Activated CD8-positive, alpha-beta memory T cell treated with anti-CD3 and anti-CD28 coated beads, Interleukin-2, amount 10 ng/mL, durations not matched to agents 7 days and 5 days (primary cell): ENCODE results near the gene CPNE4. TPM values are rescaled to one million over a fixed set of nuclear protein-coding genes. Genes with fewer than 3 reads are reported as not detected.

Experiments
- ATAC-seq: fragments of 150-1000 bp; cut with Tn5 transposase; one replicate; pipeline ENCODE4 v1.10.0; 2021; ENCODE audit warnings: moderate library complexity
- CTCF ChIA-PET: fragments of 350-600 bp; sonication (Branson Sonifier 250); formaldehyde crosslinking; loops from one replicate; lab custom pipeline; 2021; ENCODE audit warnings: antibody characterized with exemption; lab: Charles Lee
- DNase-seq: peaks from one replicate; pipeline ENCODE4 v3.0.0-alpha.2; 2020
- H3K27ac Mint-ChIP-seq: one replicate; pipeline ENCODE4 v1.8.0; 2021; ENCODE audit warnings: mild to moderate bottlenecking, mixed read lengths
- H3K27me3 Mint-ChIP-seq: one replicate; pipeline ENCODE4 v1.8.0; 2021; ENCODE audit warnings: mixed read lengths
- H3K36me3 Mint-ChIP-seq: one replicate; pipeline ENCODE4 v1.8.0; 2021; ENCODE audit warnings: mild to moderate bottlenecking, mixed read lengths
- H3K4me1 Mint-ChIP-seq: one replicate; pipeline ENCODE4 v1.8.0; 2021; ENCODE audit warnings: mixed read lengths
- H3K4me3 Mint-ChIP-seq: one replicate; pipeline ENCODE4 v1.8.0; 2021; ENCODE audit warnings: mild to moderate bottlenecking, moderate library complexity, mixed read lengths
- H3K9me3 Mint-ChIP-seq: one replicate; pipeline ENCODE4 v1.8.0; 2022; ENCODE audit warnings: low read depth, mixed read lengths
- total RNA-seq, 2 experiments: library from RNA; stranded (reverse); gene quantifications; one replicate each; pipeline ENCODE4 v1.2.3, GENCODE V29; 2021

Gene CPNE4
- total RNA-seq, 2 experiments from 2014 or later: not detected

DNA sequence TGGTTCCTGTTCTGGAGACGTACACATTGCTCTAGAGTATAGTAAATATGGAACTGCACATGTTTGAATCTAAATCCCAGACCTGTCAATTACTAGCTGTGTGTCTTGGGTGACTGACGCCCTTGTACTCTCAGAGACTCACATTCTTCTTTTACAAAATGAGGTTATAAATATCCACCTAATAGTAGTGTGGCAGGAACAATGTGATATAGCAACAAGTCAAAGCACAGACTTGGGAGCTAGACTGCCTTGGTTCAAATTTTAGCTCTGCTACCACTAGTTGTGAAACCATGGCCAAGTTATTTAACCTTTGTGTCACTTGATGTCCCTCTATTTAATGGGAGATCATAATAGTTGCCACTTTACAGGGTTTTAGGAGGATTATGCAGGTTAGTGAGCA is 245.6 kb downstream of the CPNE4 start:
- H3K9me3 Mint-ChIP-seq: no peaks in the 10 kb centered on the region
- no peaks in the 10 kb centered on the region for H3K4me1 Mint-ChIP-seq
- no peaks in the 10 kb centered on the region for H3K36me3 Mint-ChIP-seq
- DNase-seq (no peak), ATAC-seq (no peak)
- peaks cover 14% of the 10 kb centered on the region for H3K27me3 Mint-ChIP-seq
- CTCF ChIA-PET: no interaction called here
- no peak overlapping the region for H3K27ac Mint-ChIP-seq
- H3K4me3 Mint-ChIP-seq: no peak overlapping the region

- ATAC-seq: no peak
- Mint-ChIP-seq H3K9me3 (no peaks in the 10 kb centered on the region), H3K27ac (no peak overlapping the region), H3K36me3 (no peaks in the 10 kb centered on the region), H3K27me3 (peaks cover 9% of the 10 kb centered on the region), H3K4me1 (no peaks in the 10 kb centered on the region), H3K4me3 (no peak overlapping the region)
- no peak for DNase-seq
- CTCF ChIA-PET: no interaction called here
Observed at GRCh38 chr3:131786386-131786785, 248.4 kb downstream of the CPNE4 start.

DNA sequence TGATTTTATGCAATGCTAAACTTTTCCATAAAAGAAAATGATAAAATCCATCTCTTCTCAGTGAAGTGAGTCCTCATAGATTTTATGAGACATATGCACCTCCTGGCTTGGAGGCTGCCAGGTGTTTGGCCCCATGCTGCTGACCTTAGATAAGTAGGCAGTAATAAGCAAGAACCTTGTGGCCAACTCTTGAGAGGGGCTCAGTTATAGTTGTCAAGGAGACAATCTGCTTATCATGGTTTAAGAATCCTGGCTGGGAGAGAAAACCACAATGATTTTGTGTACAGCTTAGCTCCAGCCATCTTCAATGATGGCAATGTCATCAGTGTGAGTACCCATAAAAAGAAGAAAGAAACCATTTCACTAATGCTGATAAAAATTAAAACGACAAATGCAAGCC is 252.1 kb downstream of the CPNE4 start:
- DNase-seq (no peak), ATAC-seq (no peak)
- H3K27me3 Mint-ChIP-seq: peaks cover 5% of the 10 kb centered on the region
- H3K9me3 Mint-ChIP-seq: no peaks in the 10 kb centered on the region
- no peak overlapping the region for H3K4me3 Mint-ChIP-seq
- no peaks in the 10 kb centered on the region for H3K4me1 Mint-ChIP-seq
- H3K36me3 Mint-ChIP-seq: no peaks in the 10 kb centered on the region
- CTCF ChIA-PET: no interaction called here
- no peak overlapping the region for H3K27ac Mint-ChIP-seq

GRCh38 chr3:131778526-131778925 is 256.3 kb downstream of the CPNE4 start:
- Mint-ChIP-seq H3K27me3 (peaks cover 2% of the 10 kb centered on the region), H3K9me3 (peaks cover 1% of the 10 kb centered on the region), H3K36me3 (no peaks in the 10 kb centered on the region), H3K4me1 (no peaks in the 10 kb centered on the region), H3K27ac (no peak overlapping the region), H3K4me3 (no peak overlapping the region)
- no peak for DNase-seq
- CTCF ChIA-PET: no interaction called here
- no peak for ATAC-seq

DNA sequence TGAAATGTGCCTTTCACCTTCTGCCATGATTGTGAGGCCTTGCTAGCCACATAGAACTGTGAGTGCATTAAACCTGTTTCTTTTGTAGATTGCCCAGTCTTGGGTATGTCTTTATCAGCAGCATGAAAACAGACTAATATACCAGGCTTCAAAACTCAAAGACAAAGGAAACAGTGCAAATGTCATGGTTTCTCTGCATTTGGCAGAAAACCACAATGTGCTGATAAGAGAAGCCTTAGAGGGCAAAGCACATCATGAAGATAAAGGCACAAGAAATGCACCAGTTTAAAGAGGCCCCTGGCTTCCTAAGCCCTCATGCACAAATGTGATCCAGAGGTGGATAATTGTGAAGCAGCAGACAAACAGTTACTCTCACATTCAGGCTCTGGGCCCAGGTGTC is 259.2 kb downstream of the CPNE4 start:
- ATAC-seq: no peak
- no peaks in the 10 kb centered on the region for H3K36me3 Mint-ChIP-seq
- H3K4me3 Mint-ChIP-seq: no peak overlapping the region

GRCh38 chr3:131772269-131773026 is 262.4 kb downstream of the CPNE4 start:
- H3K36me3 Mint-ChIP-seq: no peaks in the 10 kb centered on the region
- CTCF ChIA-PET: no interaction called here
- peaks cover 1% of the 10 kb centered on the region for H3K9me3 Mint-ChIP-seq
- no peak overlapping the region for H3K4me3 Mint-ChIP-seq
- peaks cover 4% of the 10 kb centered on the region for H3K4me1 Mint-ChIP-seq
- H3K27ac Mint-ChIP-seq: no peak overlapping the region
- DNase-seq: no peak
- ATAC-seq: no peak
- peaks cover 12% of the 10 kb centered on the region for H3K27me3 Mint-ChIP-seq

More for the DNA sequence above, 259.2 kb downstream of the CPNE4 start:
- peaks cover 2% of the 10 kb centered on the region for H3K27me3 Mint-ChIP-seq
- no peak overlapping the region for H3K27ac Mint-ChIP-seq
- no peaks in the 10 kb centered on the region for H3K4me1 Mint-ChIP-seq
- H3K9me3 Mint-ChIP-seq: peaks cover 1% of the 10 kb centered on the region
- DNase-seq: no peak
- CTCF ChIA-PET: no interaction called here

DNA sequence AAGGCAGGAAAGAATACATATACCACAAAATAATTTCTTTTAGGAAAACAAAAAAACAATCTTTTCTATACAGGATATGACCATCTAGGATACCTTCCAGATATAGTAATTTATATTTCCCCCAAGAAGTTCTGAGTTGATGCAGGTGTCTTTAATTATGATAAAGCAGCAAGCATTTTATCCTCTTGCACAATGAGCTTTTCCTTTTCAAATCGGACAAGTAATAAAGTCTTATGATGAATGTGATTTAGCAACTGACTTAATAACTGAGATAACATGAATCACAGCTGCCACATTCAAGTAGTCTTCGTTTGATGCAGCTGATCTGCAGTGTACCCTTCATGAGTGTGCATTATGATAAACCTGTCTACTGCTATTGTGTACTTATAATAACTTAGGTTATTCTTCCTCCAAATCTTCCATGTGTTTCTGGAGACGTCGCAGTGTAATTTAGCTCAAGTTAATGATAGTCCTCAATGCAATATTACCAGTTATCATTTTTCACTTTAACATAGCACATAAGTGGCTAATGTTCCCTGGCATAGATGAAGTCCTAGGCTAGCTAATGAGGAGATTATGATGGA is 271.7 kb downstream of the CPNE4 start:
- Mint-ChIP-seq H3K27me3 (peaks cover 17% of the 10 kb centered on the region), H3K27ac (no peak overlapping the region), H3K4me3 (no peak overlapping the region), H3K9me3 (no peaks in the 10 kb centered on the region), H3K36me3 (no peaks in the 10 kb centered on the region), H3K4me1 (no peaks in the 10 kb centered on the region)
- CTCF ChIA-PET: no interaction called here
- ATAC-seq (no peak), DNase-seq (no peak)

DNA sequence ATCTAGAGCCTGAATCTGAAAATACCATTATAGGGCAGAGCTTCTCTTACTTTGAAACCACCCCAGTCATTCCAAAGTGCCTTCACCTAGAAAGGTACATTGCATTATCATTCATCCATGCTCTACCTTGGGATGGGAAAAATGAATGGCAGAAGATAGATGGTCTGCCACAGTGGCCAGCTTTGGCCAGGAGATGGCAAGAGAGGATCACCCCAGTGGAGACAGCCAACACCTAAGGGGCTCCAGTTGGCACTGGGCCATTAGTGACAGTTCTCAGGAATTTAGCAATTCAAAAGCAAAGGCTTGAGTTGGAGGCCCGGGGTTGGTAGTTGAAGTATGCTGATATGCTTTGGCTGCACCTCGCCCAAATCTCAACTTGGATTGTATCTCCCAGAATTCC is 278.4 kb downstream of the CPNE4 start:
- H3K4me3 Mint-ChIP-seq: no peak overlapping the region
- CTCF ChIA-PET: no interaction called here
- no peak for ATAC-seq

GRCh38 chr3:131755380-131755779 is 279.4 kb downstream of the CPNE4 start:
- H3K36me3 Mint-ChIP-seq: no peaks in the 10 kb centered on the region
- no peak overlapping the region for H3K4me3 Mint-ChIP-seq
- no peaks in the 10 kb centered on the region for H3K4me1 Mint-ChIP-seq
- H3K9me3 Mint-ChIP-seq: no peaks in the 10 kb centered on the region
- peaks cover 5% of the 10 kb centered on the region for H3K27me3 Mint-ChIP-seq
- no peak for DNase-seq
- no peak overlapping the region for H3K27ac Mint-ChIP-seq
- ATAC-seq: no peak
- CTCF ChIA-PET: no interaction called here

More for the DNA sequence above, 278.4 kb downstream of the CPNE4 start:
- Mint-ChIP-seq H3K4me1 (no peaks in the 10 kb centered on the region), H3K27me3 (peaks cover 10% of the 10 kb centered on the region), H3K27ac (no peak overlapping the region), H3K9me3 (no peaks in the 10 kb centered on the region), H3K36me3 (no peaks in the 10 kb centered on the region)
- DNase-seq: no peak

GRCh38 chr3:131750256-131750655 is 284.6 kb downstream of the CPNE4 start:
- CTCF ChIA-PET: no interaction called here
- Mint-ChIP-seq H3K27ac (no peak overlapping the region), H3K4me3 (no peak overlapping the region), H3K4me1 (no peaks in the 10 kb centered on the region), H3K27me3 (peaks cover 7% of the 10 kb centered on the region), H3K9me3 (no peaks in the 10 kb centered on the region), H3K36me3 (no peaks in the 10 kb centered on the region)
- DNase-seq (no peak), ATAC-seq (no peak)

- no peaks in the 10 kb centered on the region for H3K4me1 Mint-ChIP-seq
- no peaks in the 10 kb centered on the region for H3K9me3 Mint-ChIP-seq
- CTCF ChIA-PET: no interaction called here
- no peaks in the 10 kb centered on the region for H3K36me3 Mint-ChIP-seq
- H3K27ac Mint-ChIP-seq: no peak overlapping the region
- DNase-seq: no peak
- H3K27me3 Mint-ChIP-seq: peaks cover 7% of the 10 kb centered on the region
- H3K4me3 Mint-ChIP-seq: no peak overlapping the region
- no peak for ATAC-seq
Observed at GRCh38 chr3:131749826-131750225, 285.0 kb downstream of the CPNE4 start.

GRCh38 chr3:131747466-131747865 is 287.3 kb downstream of the CPNE4 start:
- DNase-seq: no peak
- Mint-ChIP-seq H3K9me3 (no peaks in the 10 kb centered on the region), H3K27ac (no peak overlapping the region), H3K4me3 (no peak overlapping the region), H3K27me3 (peaks cover 7% of the 10 kb centered on the region), H3K36me3 (no peaks in the 10 kb centered on the region), H3K4me1 (no peaks in the 10 kb centered on the region)
- ATAC-seq: no peak
- CTCF ChIA-PET: no interaction called here

DNA sequence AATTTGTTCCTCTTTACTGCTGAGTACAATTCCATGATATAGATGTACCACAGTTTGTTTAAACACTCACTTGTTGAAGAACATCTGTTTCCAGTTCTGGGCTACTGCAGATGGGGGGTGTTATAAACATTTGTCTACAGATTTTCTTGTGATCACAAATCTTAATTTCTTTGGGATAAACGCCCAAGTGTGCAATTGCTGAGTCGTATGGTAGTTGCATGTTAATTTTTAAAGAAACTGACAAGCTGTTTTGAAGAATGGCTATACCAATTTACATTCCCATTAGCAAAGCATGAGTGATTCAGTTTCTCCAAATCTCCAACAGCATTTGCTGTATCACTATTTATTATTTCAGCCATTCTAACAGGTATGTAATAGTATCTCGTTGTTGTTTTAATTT is 290.0 kb downstream of the CPNE4 start:
- H3K9me3 Mint-ChIP-seq: no peaks in the 10 kb centered on the region
- DNase-seq: no peak
- peaks cover 7% of the 10 kb centered on the region for H3K27me3 Mint-ChIP-seq
- no peak for ATAC-seq
- no peaks in the 10 kb centered on the region for H3K36me3 Mint-ChIP-seq
- CTCF ChIA-PET: no interaction called here
- H3K27ac Mint-ChIP-seq: no peak overlapping the region
- H3K4me3 Mint-ChIP-seq: no peak overlapping the region
- no peaks in the 10 kb centered on the region for H3K4me1 Mint-ChIP-seq

DNA sequence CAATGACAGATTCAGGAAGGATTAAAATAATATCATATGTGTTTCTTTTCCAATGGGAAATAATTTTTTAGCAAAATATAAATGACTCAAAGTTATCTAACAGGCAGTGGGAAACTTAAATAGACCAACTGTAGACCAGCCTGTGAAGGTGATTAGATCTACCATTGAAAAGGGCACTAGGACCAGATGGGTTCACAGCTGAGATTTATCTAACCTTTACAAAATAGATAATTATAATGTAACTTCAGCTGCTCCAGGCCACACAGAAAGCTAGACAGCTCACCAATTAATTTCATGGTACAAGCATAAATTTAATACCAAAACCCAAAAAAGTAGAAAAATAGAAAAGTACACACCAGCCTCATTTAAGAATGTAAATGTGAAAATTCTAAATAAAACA is 291.7 kb downstream of the CPNE4 start:
- no peak for DNase-seq
- H3K4me1 Mint-ChIP-seq: no peaks in the 10 kb centered on the region
- H3K36me3 Mint-ChIP-seq: no peaks in the 10 kb centered on the region
- no peak overlapping the region for H3K4me3 Mint-ChIP-seq
- CTCF ChIA-PET: no interaction called here
- H3K27ac Mint-ChIP-seq: no peak overlapping the region
- no peak for ATAC-seq
- no peaks in the 10 kb centered on the region for H3K9me3 Mint-ChIP-seq
- H3K27me3 Mint-ChIP-seq: peaks cover 4% of the 10 kb centered on the region
